ENCODE results near the gene TCL1A.
"Not testable (repeated sequence)": the region's sequence is repeated elsewhere in the genome, so short reads cannot be mapped to it uniquely, and the experiment has no call there.

Gene TCL1A, protein sequence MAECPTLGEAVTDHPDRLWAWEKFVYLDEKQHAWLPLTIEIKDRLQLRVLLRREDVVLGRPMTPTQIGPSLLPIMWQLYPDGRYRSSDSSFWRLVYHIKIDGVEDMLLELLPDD

DNA sequence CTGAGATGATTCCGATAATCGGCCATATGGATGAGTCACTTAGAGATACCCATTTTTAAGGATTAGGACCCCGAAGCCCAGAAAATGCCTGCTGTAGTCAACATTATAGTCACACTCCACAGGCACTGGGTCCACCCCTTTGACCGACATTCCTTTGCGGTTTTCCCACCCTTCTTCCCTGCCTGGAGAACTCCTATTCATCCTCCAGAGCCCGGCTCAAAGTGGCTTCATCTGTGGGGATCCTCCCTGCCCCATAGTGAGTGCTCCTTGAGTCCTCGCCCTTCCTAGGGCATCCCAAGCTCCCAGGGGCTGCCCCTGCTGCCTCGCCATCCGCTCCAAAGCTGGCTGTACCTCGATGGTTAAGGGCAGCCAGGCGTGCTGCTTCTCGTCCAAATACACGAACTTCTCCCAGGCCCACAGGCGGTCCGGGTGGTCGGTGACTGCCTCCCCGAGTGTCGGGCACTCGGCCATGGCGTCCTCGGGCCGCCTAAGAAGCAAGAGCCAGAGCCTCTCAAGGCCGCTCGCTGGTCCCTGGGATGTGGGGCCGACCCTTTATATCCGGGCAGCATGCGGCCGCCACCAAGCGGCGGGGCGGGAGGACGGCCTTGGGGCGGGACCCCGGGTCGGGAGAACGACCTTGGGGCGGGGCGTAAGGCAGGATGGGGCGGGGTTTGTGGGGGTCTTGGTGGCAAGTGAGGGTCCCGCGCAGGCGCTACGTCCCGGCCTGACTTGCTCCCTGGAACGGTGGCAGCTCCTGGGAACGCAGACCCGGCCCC lies at the start of gene TCL1A:
Gene TCL1A (minus strand): TSS at position 530 of the 776 bp plus-strand sequence. CDS start 59 bp downstream, at position 471.
- TF ChIP-seq, protein P1, sequence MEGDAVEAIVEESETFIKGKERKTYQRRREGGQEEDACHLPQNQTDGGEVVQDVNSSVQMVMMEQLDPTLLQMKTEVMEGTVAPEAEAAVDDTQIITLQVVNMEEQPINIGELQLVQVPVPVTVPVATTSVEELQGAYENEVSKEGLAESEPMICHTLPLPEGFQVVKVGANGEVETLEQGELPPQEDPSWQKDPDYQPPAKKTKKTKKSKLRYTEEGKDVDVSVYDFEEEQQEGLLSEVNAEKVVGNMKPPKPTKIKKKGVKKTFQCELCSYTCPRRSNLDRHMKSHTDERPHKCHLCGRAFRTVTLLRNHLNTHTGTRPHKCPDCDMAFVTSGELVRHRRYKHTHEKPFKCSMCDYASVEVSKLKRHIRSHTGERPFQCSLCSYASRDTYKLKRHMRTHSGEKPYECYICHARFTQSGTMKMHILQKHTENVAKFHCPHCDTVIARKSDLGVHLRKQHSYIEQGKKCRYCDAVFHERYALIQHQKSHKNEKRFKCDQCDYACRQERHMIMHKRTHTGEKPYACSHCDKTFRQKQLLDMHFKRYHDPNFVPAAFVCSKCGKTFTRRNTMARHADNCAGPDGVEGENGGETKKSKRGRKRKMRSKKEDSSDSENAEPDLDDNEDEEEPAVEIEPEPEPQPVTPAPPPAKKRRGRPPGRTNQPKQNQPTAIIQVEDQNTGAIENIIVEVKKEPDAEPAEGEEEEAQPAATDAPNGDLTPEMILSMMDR (conservative IDR thresholded peaks at IDR 0.05; ENCODE audit: low read length): no peak

DNA sequence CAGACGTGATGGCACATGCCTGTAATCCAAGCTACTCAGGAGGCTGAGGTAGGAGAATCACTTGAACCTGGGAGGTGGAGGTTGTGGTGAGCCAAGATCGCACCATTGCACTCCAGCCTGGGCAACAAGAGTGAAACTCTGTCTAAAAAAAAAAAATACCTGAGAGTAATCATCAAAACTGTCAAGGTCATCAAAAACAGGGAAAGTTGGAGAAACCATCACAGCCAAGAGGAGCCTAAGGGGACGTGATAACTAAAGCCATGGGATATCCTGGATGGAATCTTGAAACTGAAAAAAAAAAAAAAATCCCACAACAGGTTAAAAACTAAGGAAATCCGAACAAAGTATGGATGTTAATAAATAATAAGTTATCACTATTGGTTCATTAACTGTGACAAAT lies 49.1 kb upstream of the TCL1A start:
- DNase-seq (ENCODE audit: low read depth); H3K4me3 ChIP-seq (ENCODE audit: low read length): not testable (repeated sequence)

More for the DNA sequence above, at the start of gene TCL1A:
- H3K4me3 ChIP-seq (ENCODE audit: low read length): no peak within 1 kb of the TSS
- no peak for DNase-seq (ENCODE audit: low read depth)

DNA sequence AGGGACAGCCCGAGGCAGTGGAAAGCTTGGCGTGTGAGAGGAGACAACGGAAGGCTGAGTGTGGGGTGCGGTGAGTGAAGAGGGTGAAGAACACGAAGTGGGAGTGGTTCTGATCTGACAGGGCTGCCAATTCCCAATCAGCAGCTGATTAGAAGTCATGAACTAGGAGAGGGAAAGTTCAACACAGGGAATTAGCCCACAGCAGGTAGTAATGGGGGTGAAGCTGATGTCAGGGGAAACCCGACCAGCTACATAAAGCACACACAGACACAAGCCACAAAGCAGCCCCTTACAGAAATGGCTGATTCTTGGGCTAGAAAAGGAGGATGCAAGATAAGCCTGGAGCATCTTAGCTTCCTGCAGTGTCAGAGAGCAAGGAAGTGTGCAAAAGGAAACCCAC lies 47.5 kb upstream of the TCL1A start:
- TF ChIP-seq, protein P1 (conservative IDR thresholded peaks at IDR 0.05; ENCODE audit: low read length): no peak
- DNase-seq (ENCODE audit: low read depth): no peak
- no peak overlapping the region for H3K4me3 ChIP-seq (ENCODE audit: low read length)

DNA sequence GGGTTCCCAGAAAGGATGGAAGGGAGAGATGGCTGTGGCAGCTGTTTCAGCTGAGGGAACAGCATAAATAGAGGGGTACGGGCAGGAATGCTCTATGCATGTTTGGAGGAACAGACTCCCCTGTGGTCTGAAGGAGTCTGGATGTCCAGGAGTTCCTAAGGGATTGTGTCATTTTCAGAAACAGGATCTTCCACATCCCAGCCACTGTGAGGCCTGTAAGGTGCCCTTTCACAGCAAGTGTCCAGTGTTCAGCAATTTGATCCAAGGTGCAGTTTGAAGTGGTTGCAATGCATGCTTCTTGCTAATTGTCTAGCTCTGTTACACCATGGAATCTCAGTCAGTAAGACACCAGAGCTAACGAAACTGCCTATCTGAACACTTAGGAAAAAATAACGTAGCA lies 46.7 kb upstream of the TCL1A start:
- TF ChIP-seq, protein P1 (conservative IDR thresholded peaks at IDR 0.05; ENCODE audit: low read length): no peak
- H3K4me3 ChIP-seq (ENCODE audit: low read length): no peak overlapping the region
- no peak for DNase-seq (ENCODE audit: low read depth)

DNA sequence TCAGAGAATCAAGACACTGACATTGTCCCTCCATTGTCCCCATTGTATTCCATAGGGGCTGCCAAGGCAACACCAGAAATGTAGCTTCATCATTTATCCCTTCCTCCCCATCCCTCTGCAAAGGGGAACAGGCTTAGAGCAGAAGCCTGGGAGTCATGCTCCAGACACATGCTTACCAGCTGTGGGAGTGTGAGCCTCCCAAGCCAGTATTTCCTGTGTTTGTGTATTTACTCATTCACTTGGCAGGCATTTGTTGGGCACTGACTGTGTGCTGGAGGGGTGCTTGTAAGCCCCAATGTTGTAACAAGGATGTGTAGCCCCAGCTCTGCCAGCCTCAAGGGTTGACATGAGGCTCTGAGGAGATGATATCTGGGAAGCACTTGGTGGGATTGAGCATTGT lies 46.0 kb upstream of the TCL1A start:
- no peak overlapping the region for H3K4me3 ChIP-seq (ENCODE audit: low read length)
- TF ChIP-seq, protein P1 (conservative IDR thresholded peaks at IDR 0.05; ENCODE audit: low read length): no peak
- peak; percentile 29 for DNase-seq (ENCODE audit: low read depth)

DNA sequence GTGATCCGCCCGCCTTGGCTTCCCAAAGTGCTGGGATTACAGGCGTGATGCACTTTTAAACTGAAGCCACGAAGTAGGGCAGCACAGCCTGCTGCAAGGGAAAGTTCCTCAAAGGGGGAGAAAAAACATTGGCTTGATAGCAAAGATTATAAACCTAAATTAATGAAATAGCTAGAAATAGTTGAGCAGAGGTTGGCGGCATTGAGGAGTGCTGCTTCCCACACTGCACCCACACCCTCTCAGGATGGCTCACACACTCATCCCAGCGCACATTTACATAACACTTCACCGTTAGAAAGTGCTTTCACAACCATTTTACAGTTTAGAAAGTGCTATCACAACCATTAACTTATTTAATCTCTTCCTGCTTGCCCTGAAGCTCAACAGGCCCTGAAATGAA lies 44.4 kb upstream of the TCL1A start:
- TF ChIP-seq, protein P1 (conservative IDR thresholded peaks at IDR 0.05; ENCODE audit: low read length): no peak
- DNase-seq (ENCODE audit: low read depth): no peak
- no peak overlapping the region for H3K4me3 ChIP-seq (ENCODE audit: low read length)

DNA sequence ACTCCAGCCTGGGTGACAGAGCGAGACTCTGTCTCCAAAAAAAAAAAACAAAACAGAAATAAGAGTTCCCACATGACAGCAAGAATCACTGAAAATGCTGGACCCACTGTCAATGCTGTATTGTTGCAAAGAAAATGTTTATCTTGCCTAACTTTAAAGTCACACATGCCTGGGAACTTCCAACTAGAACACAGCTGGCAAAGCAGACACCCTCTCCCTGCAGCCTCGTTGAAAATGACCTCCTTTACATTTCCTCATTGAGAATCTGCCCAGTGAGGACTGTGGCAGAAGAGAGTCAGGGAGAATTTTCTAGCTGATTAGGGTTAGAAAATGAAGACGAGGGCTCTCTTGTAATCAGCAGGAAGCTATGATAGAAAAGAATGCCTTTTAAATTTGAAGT lies 42.8 kb upstream of the TCL1A start:
- no peak for DNase-seq (ENCODE audit: low read depth)
- TF ChIP-seq, protein P1 (conservative IDR thresholded peaks at IDR 0.05; ENCODE audit: low read length): no peak
- no peak overlapping the region for H3K4me3 ChIP-seq (ENCODE audit: low read length)
